Astrocyte (in vitro differentiated cells and primary cell): ENCODE data around the gene ZHX3. TPM values are rescaled to one million over a fixed set of nuclear protein-coding genes. Genes with fewer than 3 reads are reported as not detected.

Experiments used
- DNase-seq: peaks from one replicate; pipeline ENCODE4 v3.0.0-alpha.2; 2010; ENCODE audit warnings: low read depth
- FAIRE-seq: peaks from 2 replicates; lab custom pipeline; 2011; peaks lifted over from hg19 to GRCh38; lab: Jason Lieb, UNC
- H2AFZ ChIP-seq: 2 replicates; pipeline ENCODE4 v1.6.0; 2012; ENCODE audit warnings: low read depth, low read length, inconsistent platforms
- H3K27ac ChIP-seq: 2 replicates; pipeline ENCODE4 v1.5.1; 2011; ENCODE audit warnings: low read depth, low read length, inconsistent platforms
- H3K27me3 ChIP-seq: 2 replicates; pipeline ENCODE4 v1.6.0; 2011; ENCODE audit warnings: low read length, inconsistent platforms; ENCODE audit not compliant: insufficient read depth
- H3K36me3 ChIP-seq: 2 replicates; pipeline ENCODE4 v1.5.1; 2011; ENCODE audit warnings: low read length, inconsistent platforms; ENCODE audit not compliant: insufficient read depth
- H3K4me1 ChIP-seq: 2 replicates; pipeline ENCODE4 v1.5.1; 2011; ENCODE audit warnings: low read length, inconsistent platforms; ENCODE audit not compliant: insufficient read depth
- H3K4me2 ChIP-seq: 2 replicates; pipeline ENCODE4 v1.6.0; 2012; ENCODE audit warnings: low read length, inconsistent platforms
- H3K4me3 ChIP-seq: 2 replicates; pipeline ENCODE4 v1.5.1; 2011; ENCODE audit warnings: low read depth, mild to moderate bottlenecking, low read length, inconsistent platforms; ENCODE audit not compliant: insufficient read depth
- H3K79me2 ChIP-seq: 2 replicates; pipeline ENCODE4 v1.6.0; 2012; ENCODE audit warnings: mild to moderate bottlenecking, low read length, inconsistent platforms; ENCODE audit not compliant: insufficient read depth
- H3K9ac ChIP-seq: 2 replicates; pipeline ENCODE4 v1.6.0; 2012; ENCODE audit warnings: mild to moderate bottlenecking, low read length, inconsistent platforms
- H3K9me3 ChIP-seq: 2 replicates; pipeline ENCODE4 v1.5.1; 2012; ENCODE audit warnings: low read depth, mild to moderate bottlenecking, low read length, inconsistent platforms; ENCODE audit not compliant: insufficient read depth
- H4K20me1 ChIP-seq: 2 replicates; pipeline ENCODE4 v1.6.0; 2012; ENCODE audit warnings: low read length, inconsistent platforms; ENCODE audit not compliant: insufficient read depth
- H3K27ac Mint-ChIP-seq: one replicate; pipeline ENCODE4 v1.8.0; 2021; ENCODE audit warnings: mild to moderate bottlenecking, mixed read lengths; ENCODE audit not compliant: unreplicated experiment
- H3K27me3 Mint-ChIP-seq: one replicate; pipeline ENCODE4 v1.8.0; 2021; ENCODE audit warnings: low read depth, mixed read lengths; ENCODE audit not compliant: unreplicated experiment
- H3K36me3 Mint-ChIP-seq: one replicate; pipeline ENCODE4 v1.8.0; 2021; ENCODE audit warnings: low read depth, mixed read lengths; ENCODE audit not compliant: unreplicated experiment
- H3K4me1 Mint-ChIP-seq: one replicate; pipeline ENCODE4 v1.8.0; 2021; ENCODE audit warnings: low read depth, mixed read lengths; ENCODE audit not compliant: unreplicated experiment
- H3K4me3 Mint-ChIP-seq: one replicate; pipeline ENCODE4 v1.8.0; 2021; ENCODE audit warnings: mild to moderate bottlenecking, moderate library complexity, mixed read lengths; ENCODE audit not compliant: unreplicated experiment
- H3K9me3 Mint-ChIP-seq: one replicate; pipeline ENCODE4 v1.8.0; 2021; ENCODE audit warnings: mild to moderate bottlenecking, mixed read lengths; ENCODE audit not compliant: unreplicated experiment
- EZH2 ChIP-seq: IDR thresholded peaks from 2 replicates; pipeline ENCODE4 v1.6.1; 2012; ENCODE audit warnings: mild to moderate bottlenecking, low read length, inconsistent platforms; ENCODE audit not compliant: insufficient read depth
- total RNA-seq: library from RNA; stranded (reverse); gene quantifications from 2 replicates; pipeline ENCODE4 v1.2.1, GENCODE V29; 2021
- TF ChIP-seq, protein P1 (sequence below): IDR thresholded peaks from 2 replicates; pipeline ENCODE4 v1.5.1; 2011; ENCODE audit warnings: low read depth, mild to moderate bottlenecking, inconsistent platforms, low read length, moderate library complexity; ENCODE audit not compliant: insufficient read depth

The ZHX3 gene
- total RNA-seq, 1 donor from 2014 or later, result 41.6 TPM

DNA sequence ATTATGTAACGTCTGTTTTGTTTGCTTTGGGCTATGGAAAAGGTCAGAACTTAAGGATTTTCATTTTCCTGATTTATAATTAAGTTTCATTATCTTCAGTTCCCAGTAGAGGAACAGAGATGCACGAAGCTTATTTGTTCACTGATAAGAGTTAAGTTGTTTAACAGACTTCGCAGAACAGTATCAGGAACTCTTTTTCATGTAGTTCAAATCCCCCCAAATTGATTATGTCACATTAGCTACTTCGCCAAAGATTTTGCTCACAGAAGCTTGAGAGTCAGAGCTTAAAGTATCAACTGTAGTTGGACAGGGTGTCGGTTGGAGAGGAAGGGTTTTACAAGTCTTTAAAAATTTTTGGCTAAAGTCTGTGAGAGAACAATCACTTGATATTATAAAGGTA is 43.4 kb downstream of the ZHX3 start:
- Mint-ChIP-seq H3K36me3 (no peaks in the 10 kb centered on the region), H3K27ac (no peak overlapping the region), H3K4me1 (peaks cover 5% of the 10 kb centered on the region), H3K9me3 (no peaks in the 10 kb centered on the region), H3K27me3 (no peaks in the 10 kb centered on the region), H3K4me3 (no peak overlapping the region)
- Histone ChIP-seq H3K4me3 (no peak overlapping the region), H4K20me1 (peaks cover 14% of the 10 kb centered on the region), H3K9ac (no peak overlapping the region), H3K4me2 (no peak overlapping the region), H3K9me3 (no peaks in the 10 kb centered on the region), H3K27ac (no peak overlapping the region), H3K79me2 (peaks cover 31% of the 10 kb centered on the region), H3K27me3 (no peaks in the 10 kb centered on the region), H3K4me1 (peaks cover 7% of the 10 kb centered on the region), H3K36me3 (no peaks in the 10 kb centered on the region), H2AFZ (no peak overlapping the region)
- TF ChIP-seq EZH2, result no peak
- TF ChIP-seq, protein P1, sequence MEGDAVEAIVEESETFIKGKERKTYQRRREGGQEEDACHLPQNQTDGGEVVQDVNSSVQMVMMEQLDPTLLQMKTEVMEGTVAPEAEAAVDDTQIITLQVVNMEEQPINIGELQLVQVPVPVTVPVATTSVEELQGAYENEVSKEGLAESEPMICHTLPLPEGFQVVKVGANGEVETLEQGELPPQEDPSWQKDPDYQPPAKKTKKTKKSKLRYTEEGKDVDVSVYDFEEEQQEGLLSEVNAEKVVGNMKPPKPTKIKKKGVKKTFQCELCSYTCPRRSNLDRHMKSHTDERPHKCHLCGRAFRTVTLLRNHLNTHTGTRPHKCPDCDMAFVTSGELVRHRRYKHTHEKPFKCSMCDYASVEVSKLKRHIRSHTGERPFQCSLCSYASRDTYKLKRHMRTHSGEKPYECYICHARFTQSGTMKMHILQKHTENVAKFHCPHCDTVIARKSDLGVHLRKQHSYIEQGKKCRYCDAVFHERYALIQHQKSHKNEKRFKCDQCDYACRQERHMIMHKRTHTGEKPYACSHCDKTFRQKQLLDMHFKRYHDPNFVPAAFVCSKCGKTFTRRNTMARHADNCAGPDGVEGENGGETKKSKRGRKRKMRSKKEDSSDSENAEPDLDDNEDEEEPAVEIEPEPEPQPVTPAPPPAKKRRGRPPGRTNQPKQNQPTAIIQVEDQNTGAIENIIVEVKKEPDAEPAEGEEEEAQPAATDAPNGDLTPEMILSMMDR, result no peak
- FAIRE-seq, result no peak
- no peak for DNase-seq

DNA sequence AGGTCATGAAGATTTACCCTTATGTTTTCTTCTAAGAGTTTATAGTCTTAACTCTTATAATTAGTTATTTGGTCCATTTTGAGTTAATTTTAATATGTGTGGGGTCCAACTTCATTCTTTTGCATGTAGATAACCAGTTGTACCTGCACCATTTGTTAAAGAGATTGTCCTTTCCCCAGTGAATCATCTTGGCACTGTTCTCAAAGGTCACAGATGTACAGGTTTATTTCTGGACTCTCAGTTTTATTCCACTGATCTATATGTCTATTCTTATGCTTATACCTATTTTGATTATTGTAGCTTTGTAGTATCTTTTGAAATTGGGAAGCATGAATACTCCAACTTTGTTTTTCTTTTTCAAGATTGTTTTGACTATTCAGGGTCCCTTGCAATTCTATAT is 44.1 kb downstream of the ZHX3 start:
- Mint-ChIP-seq H3K4me1 (peaks cover 4% of the 10 kb centered on the region), H3K36me3 (no peaks in the 10 kb centered on the region), H3K27ac (no peak overlapping the region), H3K9me3 (no peaks in the 10 kb centered on the region), H3K27me3 (no peaks in the 10 kb centered on the region), H3K4me3 (no peak overlapping the region)
- FAIRE-seq, result no peak
- Histone ChIP-seq H2AFZ (no peak overlapping the region), H3K27me3 (no peaks in the 10 kb centered on the region), H3K36me3 (no peaks in the 10 kb centered on the region), H3K4me2 (no peak overlapping the region), H4K20me1 (peaks cover 14% of the 10 kb centered on the region), H3K9me3 (no peaks in the 10 kb centered on the region), H3K4me1 (peaks cover 7% of the 10 kb centered on the region), H3K27ac (no peak overlapping the region), H3K4me3 (no peak overlapping the region), H3K9ac (no peak overlapping the region), H3K79me2 (peaks cover 26% of the 10 kb centered on the region)
- TF ChIP-seq, protein P1, result no peak
- TF ChIP-seq EZH2, result no peak
- DNase-seq, result no peak

DNA sequence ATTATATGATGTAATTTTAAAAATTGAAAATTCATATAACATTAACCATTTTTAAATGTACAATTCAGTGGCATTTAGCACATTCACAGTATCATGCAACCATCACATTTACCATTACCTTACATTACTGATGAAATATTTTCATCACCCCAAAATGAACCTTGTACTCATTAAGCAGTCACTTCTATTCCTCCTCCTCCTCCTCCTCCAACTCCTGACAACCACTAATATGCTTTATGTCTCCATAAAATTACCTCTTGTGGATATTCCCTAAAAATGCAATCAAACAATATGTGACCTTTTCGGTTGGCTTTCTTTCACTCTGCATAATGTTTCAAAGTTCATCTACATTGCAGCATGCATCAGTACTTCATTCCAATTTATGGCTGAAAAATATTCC is 45.2 kb downstream of the ZHX3 start:
- DNase-seq (no peak), FAIRE-seq (no peak)
- H4K20me1 ChIP-seq, result peaks cover 14% of the 10 kb centered on the region
- no peaks in the 10 kb centered on the region for H3K36me3 Mint-ChIP-seq
- H3K4me2 ChIP-seq, result no peak overlapping the region
- H3K79me2 ChIP-seq, result peaks cover 26% of the 10 kb centered on the region
- no peaks in the 10 kb centered on the region for H3K9me3 ChIP-seq
- no peak overlapping the region for H3K27ac Mint-ChIP-seq
- no peak overlapping the region for H3K4me3 Mint-ChIP-seq
- no peaks in the 10 kb centered on the region for H3K9me3 Mint-ChIP-seq
- H3K4me1 ChIP-seq, result peaks cover 7% of the 10 kb centered on the region
- no peak overlapping the region for H3K27ac ChIP-seq
- TF ChIP-seq, protein P1, result no peak
- TF ChIP-seq EZH2, result no peak
- H3K27me3 Mint-ChIP-seq, result no peaks in the 10 kb centered on the region
- H2AFZ ChIP-seq, result no peak overlapping the region
- no peaks in the 10 kb centered on the region for H3K27me3 ChIP-seq
- H3K4me3 ChIP-seq, result no peak overlapping the region
- H3K36me3 ChIP-seq, result peaks cover 4% of the 10 kb centered on the region
- H3K9ac ChIP-seq, result no peak overlapping the region
- H3K4me1 Mint-ChIP-seq, result peaks cover 4% of the 10 kb centered on the region
